ENCODE data around the gene WASHC4. TPM values are rescaled to one million over a fixed set of nuclear protein-coding genes. Genes with fewer than 3 reads are reported as not detected.

WASHC4 gene
- total and polyA plus RNA-seq, 9 donors = 23.5 to 43.5 (median 29.1) TPM

DNA sequence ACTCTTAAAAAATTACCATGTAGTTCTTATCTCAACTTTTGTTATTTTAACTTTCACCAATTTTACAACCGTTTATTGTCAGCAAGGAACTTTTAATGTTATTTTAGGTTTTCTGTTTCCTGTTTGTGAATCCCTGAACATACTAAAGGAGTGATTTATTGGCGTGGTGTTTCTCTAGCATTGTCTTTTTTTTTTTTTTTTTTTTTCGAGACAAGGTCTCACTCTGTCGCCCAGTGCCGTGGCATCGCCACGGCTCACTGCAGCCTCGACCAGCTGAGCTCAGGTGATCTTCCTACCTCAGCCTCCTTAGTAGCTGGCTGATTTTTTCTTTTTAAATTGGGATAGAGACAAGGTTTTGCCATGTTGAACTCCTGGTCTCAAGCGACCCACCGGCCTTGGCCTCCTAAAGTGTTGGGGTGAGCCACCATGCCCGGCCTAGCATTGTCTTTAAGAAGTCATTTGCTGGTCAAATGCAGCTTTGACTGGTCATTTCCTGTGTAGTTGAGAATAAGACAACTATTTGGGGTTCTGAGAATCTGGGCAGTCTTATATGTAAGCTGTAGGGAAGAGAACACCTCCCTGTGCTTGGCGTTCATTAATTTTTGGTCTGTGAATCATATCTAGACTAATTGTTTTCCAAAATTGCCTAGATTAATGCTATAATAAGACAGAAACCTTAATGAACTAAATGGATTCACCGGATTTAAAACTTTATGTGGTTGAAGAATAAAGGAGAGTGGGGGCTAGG lies 2.1 kb downstream of the WASHC4 start:
- H3K36me3 ChIP-seq (ENCODE audit: control insufficient read depth, insufficient read depth, low read length) = peaks cover 2% of the 10 kb centered on the region
- peaks cover 4% of the 10 kb centered on the region for H3K4me1 ChIP-seq (ENCODE audit: control insufficient read depth, insufficient read depth, low read length)
- peaks cover 2% of the 10 kb centered on the region for H3K9me3 ChIP-seq (replicated peaks; ENCODE audit: control insufficient read depth, low read depth, low read length)
- H3K4me3 ChIP-seq (ENCODE audit: low read length) = peak overlapping the region; percentile 2
- 83% methylated on average over 2 of the region's 13 CpGs for WGBS (ENCODE audit: insufficient coverage)
- H3K27ac ChIP-seq (ENCODE audit: low read length) = peak overlapping the region; percentile 14
- H3K27me3 ChIP-seq (ENCODE audit: control insufficient read depth, insufficient read depth, low read length) = no peaks in the 10 kb centered on the region
- peak; percentile 17 for DNase-seq

DNA sequence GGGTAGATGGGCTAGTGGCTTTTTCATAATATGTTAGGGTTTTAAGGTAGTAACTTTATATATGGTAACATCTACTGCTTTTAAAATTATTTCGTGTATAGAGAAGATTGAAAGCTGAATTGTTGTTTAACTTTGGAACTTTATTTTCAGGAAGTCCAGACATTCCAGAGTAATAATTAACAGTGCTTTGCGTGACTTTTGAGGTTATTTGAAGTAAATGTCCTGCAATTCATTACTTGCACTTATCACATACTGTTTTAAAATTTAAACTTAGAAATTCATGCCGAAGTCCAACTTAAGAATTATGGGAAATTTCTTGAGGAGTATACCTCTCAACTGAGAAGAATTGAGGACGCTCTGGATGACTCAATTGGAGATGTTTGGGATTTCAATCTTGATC lies 3.3 kb downstream of the WASHC4 start:
- no CpG with 5 or more reads among the region's 4 CpGs for WGBS (ENCODE audit: insufficient coverage)

DNA sequence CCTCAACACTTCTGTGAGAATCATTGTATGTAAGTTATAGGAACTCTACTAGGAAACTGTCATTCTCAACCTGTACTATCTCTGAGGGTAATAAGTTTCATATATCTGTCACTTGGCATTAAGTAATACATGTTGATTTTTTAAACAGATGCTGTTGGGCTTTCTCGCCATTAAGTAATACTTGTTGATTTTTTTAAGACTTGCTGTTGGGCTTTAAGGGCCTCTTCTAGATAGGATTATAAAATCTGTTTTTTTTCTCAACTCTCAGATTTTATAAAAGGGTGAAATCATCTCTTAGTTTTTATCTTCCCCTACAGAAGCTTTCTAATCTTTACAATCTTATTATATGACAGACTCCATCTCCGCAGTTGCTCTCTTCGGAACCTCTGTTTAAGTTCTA lies 5.6 kb downstream of the WASHC4 start:
- Histone ChIP-seq H3K9me3 (replicated peaks; ENCODE audit: control insufficient read depth, low read depth, low read length) (no peaks in the 10 kb centered on the region), H3K4me3 (ENCODE audit: low read length) (no peak overlapping the region), H3K4me1 (ENCODE audit: control insufficient read depth, insufficient read depth, low read length) (peaks cover 4% of the 10 kb centered on the region), H3K27ac (ENCODE audit: low read length) (no peak overlapping the region), H3K27me3 (ENCODE audit: control insufficient read depth, insufficient read depth, low read length) (no peaks in the 10 kb centered on the region), H3K36me3 (ENCODE audit: control insufficient read depth, insufficient read depth, low read length) (peaks cover 9% of the 10 kb centered on the region)
- no CpG with 5 or more reads among the region's 3 CpGs for WGBS (ENCODE audit: insufficient coverage)
- peak; percentile 14 for DNase-seq

More for the DNA sequence above, 3.3 kb downstream of the WASHC4 start:
- H3K36me3 ChIP-seq (ENCODE audit: control insufficient read depth, insufficient read depth, low read length) = peaks cover 4% of the 10 kb centered on the region
- H3K4me1 ChIP-seq (ENCODE audit: control insufficient read depth, insufficient read depth, low read length) = peaks cover 4% of the 10 kb centered on the region
- DNase-seq = no peak
- H3K27me3 ChIP-seq (ENCODE audit: control insufficient read depth, insufficient read depth, low read length) = no peaks in the 10 kb centered on the region
- H3K27ac ChIP-seq (ENCODE audit: low read length) = no peak overlapping the region
- no peak overlapping the region for H3K4me3 ChIP-seq (ENCODE audit: low read length)
- no peaks in the 10 kb centered on the region for H3K9me3 ChIP-seq (replicated peaks; ENCODE audit: control insufficient read depth, low read depth, low read length)

DNA sequence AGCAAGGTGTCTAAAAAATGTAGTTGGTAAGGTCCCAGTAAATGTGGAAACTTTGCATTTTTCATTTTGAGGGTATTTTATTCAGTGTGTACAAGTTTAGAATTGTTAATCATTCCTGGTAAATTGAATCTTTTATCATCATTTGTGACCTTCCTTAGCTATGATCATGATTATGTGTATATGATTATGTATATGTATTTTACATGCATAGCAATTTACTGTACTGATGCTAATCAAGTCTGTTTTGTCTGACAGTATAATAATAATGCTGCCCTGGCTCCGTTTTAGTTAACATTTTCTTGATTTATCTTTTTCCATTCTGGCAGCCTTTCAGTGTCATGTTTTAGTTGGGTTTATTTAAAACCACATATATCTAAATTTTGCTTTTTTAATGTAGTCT lies 9.4 kb downstream of the WASHC4 start:
- H3K4me1 ChIP-seq (ENCODE audit: control insufficient read depth, insufficient read depth, low read length) = no peaks in the 10 kb centered on the region
- H3K4me3 ChIP-seq (ENCODE audit: low read length) = no peak overlapping the region
- no peaks in the 10 kb centered on the region for H3K9me3 ChIP-seq (replicated peaks; ENCODE audit: control insufficient read depth, low read depth, low read length)
- no peak overlapping the region for H3K27ac ChIP-seq (ENCODE audit: low read length)
- no CpG with 5 or more reads among the region's 1 CpG for WGBS (ENCODE audit: insufficient coverage)
- peaks cover 23% of the 10 kb centered on the region for H3K36me3 ChIP-seq (ENCODE audit: control insufficient read depth, insufficient read depth, low read length)
- no peak for DNase-seq
- H3K27me3 ChIP-seq (ENCODE audit: control insufficient read depth, insufficient read depth, low read length) = no peaks in the 10 kb centered on the region

DNA sequence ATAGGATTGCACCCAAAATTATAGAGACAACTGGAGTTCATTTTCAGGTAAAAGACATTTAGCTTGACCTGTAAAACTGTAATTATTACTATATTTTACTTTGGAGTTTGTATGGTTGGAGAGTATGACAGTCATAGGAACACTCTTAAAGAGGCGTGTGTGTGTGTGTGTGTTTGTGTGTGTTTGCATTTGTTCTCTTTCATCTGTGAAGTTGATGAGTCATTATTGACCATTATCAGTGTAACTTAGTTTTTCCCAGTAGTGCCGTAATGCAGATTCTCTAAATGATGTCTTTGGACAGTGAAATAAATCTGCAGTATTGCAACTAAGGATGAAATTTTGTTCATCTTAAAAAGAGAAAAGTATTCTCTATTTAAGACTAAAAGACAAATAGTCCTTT lies 13.0 kb downstream of the WASHC4 start:
- no CpG with 5 or more reads among the region's 2 CpGs for WGBS (ENCODE audit: insufficient coverage)
- H3K9me3 ChIP-seq (replicated peaks; ENCODE audit: control insufficient read depth, low read depth, low read length) = no peaks in the 10 kb centered on the region
- H3K4me3 ChIP-seq (ENCODE audit: low read length) = no peak overlapping the region
- H3K27me3 ChIP-seq (ENCODE audit: control insufficient read depth, insufficient read depth, low read length) = no peaks in the 10 kb centered on the region
- peaks cover 34% of the 10 kb centered on the region for H3K36me3 ChIP-seq (ENCODE audit: control insufficient read depth, insufficient read depth, low read length)
- H3K4me1 ChIP-seq (ENCODE audit: control insufficient read depth, insufficient read depth, low read length) = no peaks in the 10 kb centered on the region
- H3K27ac ChIP-seq (ENCODE audit: low read length) = no peak overlapping the region
- no peak for DNase-seq

DNA sequence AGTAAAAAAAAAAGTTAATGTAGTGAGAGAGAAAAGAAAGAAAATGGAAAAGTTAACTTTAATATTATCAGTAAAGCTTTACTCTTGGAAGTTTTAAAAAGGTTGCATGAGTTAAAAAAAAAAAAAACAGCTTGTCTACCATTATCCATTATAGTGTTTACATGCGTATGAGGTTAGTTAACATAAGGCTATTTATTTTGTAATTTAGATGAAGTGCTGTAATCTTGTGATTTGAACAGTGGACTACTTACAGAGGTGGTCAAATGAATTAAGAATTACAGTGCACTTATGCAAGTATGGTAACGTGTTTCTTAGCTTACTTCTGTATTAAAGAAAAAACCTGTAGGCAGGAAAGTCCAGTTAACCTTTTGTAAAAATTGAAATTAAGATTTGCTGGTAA lies 30.7 kb downstream of the WASHC4 start:
- no peak overlapping the region for H3K4me3 ChIP-seq (ENCODE audit: low read length)
- peaks cover 15% of the 10 kb centered on the region for H3K36me3 ChIP-seq (ENCODE audit: control insufficient read depth, insufficient read depth, low read length)
- no peaks in the 10 kb centered on the region for H3K27me3 ChIP-seq (ENCODE audit: control insufficient read depth, insufficient read depth, low read length)
- H3K9me3 ChIP-seq (replicated peaks; ENCODE audit: control insufficient read depth, low read depth, low read length) = no peaks in the 10 kb centered on the region
- H3K27ac ChIP-seq (ENCODE audit: low read length) = no peak overlapping the region
- no peak for DNase-seq
- no CpG with 5 or more reads among the region's 2 CpGs for WGBS (ENCODE audit: insufficient coverage)
- no peaks in the 10 kb centered on the region for H3K4me1 ChIP-seq (ENCODE audit: control insufficient read depth, insufficient read depth, low read length)

DNA sequence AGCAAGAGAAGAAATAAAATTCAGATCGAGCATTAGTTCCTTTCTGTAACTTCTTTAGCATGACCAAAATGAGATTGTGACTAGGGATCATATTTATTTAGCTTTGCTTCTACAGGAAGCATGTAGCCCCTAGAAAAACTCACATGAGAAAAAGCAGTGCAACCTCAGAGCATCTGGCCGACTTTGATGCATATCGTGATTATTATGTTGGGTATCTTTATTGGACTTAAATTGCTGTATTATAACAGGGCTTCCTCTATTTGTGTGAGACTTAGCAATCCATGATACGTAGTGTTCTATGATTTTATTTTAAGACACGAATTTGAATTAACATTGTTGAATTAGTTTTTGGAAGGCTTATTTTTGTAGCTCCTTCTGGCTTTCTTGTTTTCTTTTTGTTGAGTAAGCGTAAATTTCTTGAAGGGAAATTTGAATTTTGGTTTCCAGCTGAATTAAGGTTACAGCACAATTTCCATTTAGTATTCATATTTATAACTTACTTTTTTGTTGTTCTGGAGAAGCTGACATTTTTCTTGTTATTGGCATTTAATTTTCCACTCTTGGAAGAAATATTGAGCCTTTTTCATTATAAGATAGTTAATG lies 33.9 kb downstream of the WASHC4 start:
- Histone ChIP-seq H3K9me3 (replicated peaks; ENCODE audit: control insufficient read depth, low read depth, low read length) (no peaks in the 10 kb centered on the region), H3K36me3 (ENCODE audit: control insufficient read depth, insufficient read depth, low read length) (peaks cover 13% of the 10 kb centered on the region), H3K27me3 (ENCODE audit: control insufficient read depth, insufficient read depth, low read length) (no peaks in the 10 kb centered on the region), H3K4me1 (ENCODE audit: control insufficient read depth, insufficient read depth, low read length) (no peaks in the 10 kb centered on the region), H3K27ac (ENCODE audit: low read length) (no peak overlapping the region), H3K4me3 (ENCODE audit: low read length) (no peak overlapping the region)
- DNase-seq = no peak
- 100% methylated on average over 2 of the region's 6 CpGs for WGBS (ENCODE audit: insufficient coverage)

DNA sequence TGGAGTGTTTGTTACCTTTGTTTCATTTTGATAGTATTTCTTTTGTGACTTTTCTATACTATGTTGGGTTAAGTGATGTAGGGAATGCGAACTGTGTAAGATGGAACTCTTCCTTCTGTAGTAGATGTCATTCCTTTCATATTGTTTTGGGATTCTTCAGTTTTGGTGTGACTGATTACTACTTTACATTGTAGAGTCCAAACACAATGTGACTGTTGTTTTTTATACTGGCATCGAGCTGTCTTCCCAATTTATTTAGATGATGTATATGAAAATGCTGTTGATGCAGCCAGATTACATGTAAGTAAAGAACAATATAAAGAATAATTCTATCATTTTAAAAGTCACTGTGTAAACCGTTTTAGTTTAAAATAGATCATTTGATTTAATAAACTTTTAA lies 34.7 kb downstream of the WASHC4 start:
- no CpG with 5 or more reads among the region's 3 CpGs for WGBS (ENCODE audit: insufficient coverage)
- Histone ChIP-seq H3K4me3 (ENCODE audit: low read length) (no peak overlapping the region), H3K36me3 (ENCODE audit: control insufficient read depth, insufficient read depth, low read length) (peaks cover 9% of the 10 kb centered on the region), H3K27me3 (ENCODE audit: control insufficient read depth, insufficient read depth, low read length) (no peaks in the 10 kb centered on the region), H3K4me1 (ENCODE audit: control insufficient read depth, insufficient read depth, low read length) (no peaks in the 10 kb centered on the region), H3K9me3 (replicated peaks; ENCODE audit: control insufficient read depth, low read depth, low read length) (no peaks in the 10 kb centered on the region), H3K27ac (ENCODE audit: low read length) (no peak overlapping the region)
- no peak for DNase-seq

DNA sequence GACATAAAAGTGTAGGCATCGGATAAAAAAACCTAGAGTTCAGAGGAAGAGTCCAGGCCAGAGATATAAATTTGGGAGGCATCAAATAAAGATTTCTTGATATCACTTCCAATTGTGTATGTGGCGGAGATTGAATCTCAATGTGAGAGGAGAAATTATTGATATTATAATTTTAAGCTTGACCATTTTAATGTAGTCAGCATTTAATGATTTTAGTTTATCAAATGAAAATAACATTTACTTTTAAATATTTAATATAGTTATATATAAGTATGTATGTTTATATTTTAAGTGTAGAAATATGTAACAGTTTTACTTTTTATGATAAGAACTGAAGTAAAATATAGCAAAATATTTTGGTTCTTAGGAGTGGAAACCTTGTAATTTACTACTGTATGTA lies 48.7 kb downstream of the WASHC4 start:
- no peak overlapping the region for H3K4me3 ChIP-seq (ENCODE audit: low read length)
- no peaks in the 10 kb centered on the region for H3K9me3 ChIP-seq (replicated peaks; ENCODE audit: control insufficient read depth, low read depth, low read length)
- no CpG with 5 or more reads among the region's 2 CpGs for WGBS (ENCODE audit: insufficient coverage)
- H3K36me3 ChIP-seq (ENCODE audit: control insufficient read depth, insufficient read depth, low read length) = peaks cover 20% of the 10 kb centered on the region
- no peak for DNase-seq
- H3K4me1 ChIP-seq (ENCODE audit: control insufficient read depth, insufficient read depth, low read length) = no peaks in the 10 kb centered on the region
- no peak overlapping the region for H3K27ac ChIP-seq (ENCODE audit: low read length)
- H3K27me3 ChIP-seq (ENCODE audit: control insufficient read depth, insufficient read depth, low read length) = no peaks in the 10 kb centered on the region

DNA sequence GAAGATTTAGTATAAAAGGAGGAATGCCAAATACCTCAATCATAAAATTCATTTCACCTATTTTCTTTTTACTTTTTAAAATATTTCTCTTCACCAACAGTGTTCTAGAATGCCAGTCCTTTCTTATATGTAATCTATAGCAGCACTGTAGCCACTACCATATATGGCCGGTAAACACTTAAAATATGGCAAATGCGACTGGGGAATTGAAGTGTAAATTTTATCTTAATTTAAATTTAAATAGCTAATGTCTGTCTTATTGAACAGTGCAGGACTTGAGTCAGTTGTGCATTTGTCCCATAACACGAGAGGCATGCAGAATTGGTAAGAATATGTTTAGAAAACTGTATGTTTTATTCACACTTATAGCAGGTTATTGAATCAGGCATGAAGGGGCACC lies 50.1 kb downstream of the WASHC4 start:
- no peak overlapping the region for H3K27ac ChIP-seq (ENCODE audit: low read length)
- DNase-seq = no peak
- H3K9me3 ChIP-seq (replicated peaks; ENCODE audit: control insufficient read depth, low read depth, low read length) = no peaks in the 10 kb centered on the region
- peaks cover 18% of the 10 kb centered on the region for H3K36me3 ChIP-seq (ENCODE audit: control insufficient read depth, insufficient read depth, low read length)
- no peaks in the 10 kb centered on the region for H3K27me3 ChIP-seq (ENCODE audit: control insufficient read depth, insufficient read depth, low read length)
- no peak overlapping the region for H3K4me3 ChIP-seq (ENCODE audit: low read length)
- no CpG with 5 or more reads among the region's 3 CpGs for whole genome bisulfite sequencing (ENCODE audit: insufficient coverage)
- no peaks in the 10 kb centered on the region for H3K4me1 ChIP-seq (ENCODE audit: control insufficient read depth, insufficient read depth, low read length)
